ENCODE measurements around the gene KCNMB2.

The KCNMB2 gene

DNA sequence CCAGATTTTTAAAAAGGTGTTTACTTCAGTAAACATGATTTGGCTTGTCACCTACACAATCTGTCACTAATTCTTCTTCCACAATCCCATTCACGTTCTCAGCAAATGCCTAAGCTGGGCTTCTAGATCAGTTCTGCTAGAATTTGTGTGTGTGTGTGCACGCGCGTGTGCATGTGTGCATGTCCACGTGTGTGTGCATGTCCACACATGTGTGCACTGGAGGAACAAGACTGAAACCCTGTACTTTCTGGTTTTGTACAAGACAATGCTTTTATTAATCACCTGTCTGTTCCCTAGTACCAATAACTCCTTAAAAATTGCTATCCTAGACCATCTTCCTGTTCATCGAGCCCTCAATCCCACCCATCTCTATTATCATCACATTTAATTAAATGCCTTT, 229.2 kb downstream of the KCNMB2 start:
- DNase-seq: no peak

DNA sequence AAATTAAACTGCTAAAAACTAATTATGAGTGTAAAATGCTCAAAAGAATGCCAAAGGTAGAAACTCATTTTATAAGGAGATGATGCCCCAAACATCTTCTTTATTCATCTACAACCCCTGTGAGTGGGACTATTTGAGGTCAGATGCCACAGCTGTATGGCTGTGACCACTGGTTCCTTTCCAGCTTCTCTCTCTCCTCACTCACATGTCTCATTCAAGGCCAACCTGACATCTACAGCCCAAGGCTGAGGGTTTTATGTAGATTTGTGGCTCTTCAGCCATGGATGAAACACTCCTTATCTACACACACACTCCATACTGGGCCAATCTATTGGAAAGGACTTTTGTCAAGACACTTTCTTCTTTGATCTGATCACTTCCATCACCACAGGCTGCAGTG, 231.3 kb downstream of the KCNMB2 start:
- no peak for DNase-seq

DNA sequence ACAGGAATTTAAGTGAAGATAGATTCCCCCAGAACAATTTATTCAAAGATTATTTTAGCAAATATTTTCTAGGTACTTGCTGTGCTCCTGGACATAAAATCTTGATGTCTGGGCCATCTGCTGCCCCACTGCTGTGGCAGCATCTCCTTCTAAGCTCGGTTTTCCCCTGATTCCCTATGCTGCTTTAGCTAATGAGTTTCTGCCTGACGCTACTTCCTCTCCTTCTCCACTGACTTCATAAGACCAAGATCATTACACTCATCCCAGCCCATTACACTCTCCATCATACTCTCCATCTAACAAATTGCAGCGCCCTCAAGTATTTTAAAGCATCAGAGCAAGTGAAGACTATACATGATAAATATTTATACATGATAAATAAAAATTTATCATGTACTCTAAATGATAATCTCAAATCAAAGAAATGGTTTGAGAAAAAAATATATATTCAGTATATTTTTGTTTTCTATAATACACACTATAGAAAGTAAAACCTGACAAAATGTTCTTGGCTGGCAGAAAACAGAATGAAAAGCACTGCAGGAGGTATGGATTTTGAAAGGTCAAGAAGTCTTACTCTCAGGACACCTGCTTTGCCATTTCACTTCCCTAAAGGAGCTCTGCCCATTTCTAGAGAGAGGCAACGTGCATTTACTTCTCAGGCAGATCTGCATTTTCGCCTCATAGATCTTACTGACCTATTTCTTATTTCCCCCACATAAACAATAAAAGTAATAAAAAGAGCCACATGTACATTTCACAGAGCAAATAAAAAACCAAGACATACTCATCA, 232.0 kb downstream of the KCNMB2 start:
- no peak for DNase-seq

DNA sequence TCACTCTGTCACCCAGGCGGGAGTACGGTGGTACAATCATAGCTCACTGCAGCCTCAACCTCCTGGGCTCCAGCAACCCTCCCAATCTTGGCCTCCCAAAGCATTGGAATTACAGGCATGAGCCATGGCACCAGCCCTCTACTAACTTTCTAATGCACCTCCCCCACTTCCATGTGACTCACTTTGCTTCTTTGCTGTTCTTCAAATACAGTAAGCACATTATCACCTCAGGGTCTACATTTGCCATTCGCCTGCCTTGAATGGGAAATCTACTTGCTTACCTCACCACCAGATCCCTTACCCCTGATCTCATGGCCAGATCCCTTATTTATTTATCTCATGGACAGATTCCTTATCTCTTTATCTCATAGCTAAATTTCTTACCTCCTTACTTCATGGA, 235.3 kb downstream of the KCNMB2 start:
- no peak for DNase-seq

DNA sequence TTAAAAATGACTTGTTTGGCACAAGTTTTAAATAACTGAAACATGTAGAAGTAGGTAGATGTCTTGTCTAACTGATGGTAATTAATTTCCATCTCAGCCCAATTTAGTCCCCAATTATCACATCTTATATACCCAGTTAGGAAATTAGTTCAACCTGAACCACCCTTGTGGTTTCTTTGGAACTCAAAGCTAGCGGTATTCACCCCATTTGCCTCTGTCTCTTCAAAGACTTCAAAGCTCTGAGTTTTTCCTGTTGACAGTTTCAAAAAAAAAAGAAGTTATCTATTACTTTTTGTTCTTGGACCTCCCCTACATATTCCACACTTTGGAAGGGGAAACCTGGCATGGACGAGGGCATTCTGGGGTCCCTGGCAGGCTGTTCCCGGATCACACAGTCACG, 236.5 kb downstream of the KCNMB2 start:
- no peak for DNase-seq

DNA sequence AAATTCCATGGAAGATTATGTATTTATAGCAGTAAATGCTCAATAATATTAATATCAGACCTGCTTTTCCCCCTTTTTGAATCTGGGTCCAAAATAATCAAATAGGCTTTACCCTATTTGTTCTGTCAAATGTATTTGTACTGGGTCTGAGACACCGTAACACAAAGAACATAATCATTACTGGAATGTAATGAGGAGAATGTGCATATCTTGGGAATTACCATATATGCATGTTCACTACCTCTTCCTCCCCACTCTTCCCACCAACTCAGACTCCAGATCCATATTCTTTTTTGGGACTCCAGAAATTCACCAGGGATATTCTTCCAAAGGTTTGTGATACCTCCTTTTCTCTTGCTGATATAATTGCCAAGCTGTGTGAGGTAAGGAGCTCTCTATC, 237.1 kb downstream of the KCNMB2 start:
- DNase-seq: no peak

DNA sequence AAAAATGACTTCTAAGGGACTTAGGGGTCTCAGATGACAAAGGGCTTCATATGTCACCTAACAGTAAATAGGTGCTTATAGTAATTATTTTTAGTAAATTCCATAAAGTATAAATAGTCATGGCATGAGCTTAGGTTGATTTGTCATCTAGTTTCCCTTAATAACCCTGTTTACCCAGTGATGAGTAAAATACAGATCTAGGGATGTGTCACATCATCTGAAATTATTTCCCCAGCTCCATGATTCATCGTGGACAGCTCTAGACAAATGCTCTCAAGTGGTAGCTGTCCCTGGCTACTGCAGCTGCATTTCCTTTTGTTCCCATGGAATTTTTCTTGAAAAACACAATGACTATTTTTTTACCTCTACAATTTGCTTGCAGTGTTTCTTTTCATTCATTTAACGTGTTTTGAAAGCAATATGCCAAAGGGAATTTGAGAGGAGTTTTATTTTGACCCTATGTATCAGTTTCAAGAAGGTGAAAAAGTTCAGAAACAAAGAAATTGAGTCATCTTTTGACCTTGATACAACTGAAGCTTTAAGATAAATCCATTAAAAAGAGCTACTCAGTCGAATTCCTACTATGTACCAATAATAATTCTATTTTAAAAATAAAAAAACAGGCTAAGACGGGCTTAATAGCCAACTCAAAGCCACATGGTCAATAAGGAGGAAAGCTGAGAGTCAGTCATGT, 241.6 kb downstream of the KCNMB2 start:
- DNase-seq: no peak

DNA sequence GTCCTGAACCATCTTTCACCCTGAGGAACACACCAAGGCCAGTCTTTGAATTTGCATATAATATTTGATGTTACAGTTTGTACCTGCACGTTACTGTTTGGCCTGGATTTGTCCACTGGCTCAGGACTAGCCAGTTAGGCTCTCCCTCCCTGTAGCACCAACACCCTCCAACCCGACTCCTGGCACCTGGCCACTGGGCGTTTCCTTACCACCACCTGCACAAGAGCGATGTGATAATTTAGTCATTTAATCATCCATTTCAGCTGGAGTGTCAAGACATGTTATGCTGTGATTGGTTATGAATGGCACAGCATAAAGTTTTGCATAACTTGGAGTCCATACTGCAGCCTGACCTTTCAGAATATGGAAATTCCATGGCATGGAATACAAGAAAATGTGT, 242.4 kb downstream of the KCNMB2 start:
- peak in 1 of 2 experiments; percentile 22 for DNase-seq

DNA sequence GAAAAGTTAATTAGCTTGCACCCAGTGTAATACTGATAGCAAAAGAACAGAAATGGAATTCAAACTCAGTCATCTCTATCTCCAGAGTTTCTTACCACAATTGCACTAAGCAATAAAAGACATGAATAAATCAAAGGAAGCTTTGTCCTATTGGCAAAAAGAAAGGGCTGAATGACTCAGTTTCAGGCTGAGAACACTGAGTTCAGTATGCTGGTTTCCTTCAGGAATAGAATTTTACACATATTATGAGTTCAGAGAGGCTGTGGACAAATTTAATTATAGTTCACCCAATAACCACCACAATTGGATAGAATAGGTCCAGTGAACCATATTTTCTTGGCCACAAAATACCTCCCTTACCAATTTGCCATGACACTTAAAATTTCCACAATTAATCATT, 249.7 kb downstream of the KCNMB2 start:
- no peak for DNase-seq

DNA sequence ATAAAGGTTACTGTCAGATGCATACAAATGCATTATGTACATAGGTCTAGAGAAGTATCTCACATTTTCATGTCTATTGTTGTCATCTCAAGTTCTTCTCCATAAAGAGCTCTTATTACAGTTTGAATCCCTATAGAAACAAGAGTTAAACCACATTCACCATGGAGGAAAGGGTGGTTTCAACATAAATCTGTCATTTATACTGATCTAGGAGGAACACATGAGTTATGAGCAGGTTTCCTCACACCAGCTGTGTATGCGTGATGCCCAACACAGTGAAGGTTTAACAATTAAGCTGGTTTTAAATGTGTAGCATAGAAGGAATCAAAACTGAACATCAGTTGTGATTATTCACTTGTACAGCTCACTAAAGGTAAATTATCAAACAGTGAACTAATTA, 251.7 kb downstream of the KCNMB2 start:
- DNase-seq: no peak

DNA sequence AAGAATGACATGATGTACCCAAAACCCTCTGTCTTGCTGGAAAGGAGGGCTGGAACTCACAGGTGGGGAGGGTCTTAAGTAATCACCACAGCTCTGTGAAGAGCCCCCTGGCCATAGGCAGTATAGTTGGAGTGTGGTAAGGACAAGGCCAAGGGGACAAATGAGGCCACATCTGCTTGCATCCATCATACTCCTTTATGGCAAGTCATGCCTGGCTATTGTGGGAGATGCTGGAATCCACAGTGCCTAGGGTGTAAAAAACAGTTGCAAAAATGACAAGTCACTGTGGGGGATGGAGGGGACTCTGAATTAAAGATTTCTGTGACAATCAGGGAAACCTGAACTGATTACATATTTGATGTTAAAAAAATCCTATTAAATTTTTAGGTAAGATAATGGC, 258.5 kb downstream of the KCNMB2 start:
- DNase-seq: no peak

DNA sequence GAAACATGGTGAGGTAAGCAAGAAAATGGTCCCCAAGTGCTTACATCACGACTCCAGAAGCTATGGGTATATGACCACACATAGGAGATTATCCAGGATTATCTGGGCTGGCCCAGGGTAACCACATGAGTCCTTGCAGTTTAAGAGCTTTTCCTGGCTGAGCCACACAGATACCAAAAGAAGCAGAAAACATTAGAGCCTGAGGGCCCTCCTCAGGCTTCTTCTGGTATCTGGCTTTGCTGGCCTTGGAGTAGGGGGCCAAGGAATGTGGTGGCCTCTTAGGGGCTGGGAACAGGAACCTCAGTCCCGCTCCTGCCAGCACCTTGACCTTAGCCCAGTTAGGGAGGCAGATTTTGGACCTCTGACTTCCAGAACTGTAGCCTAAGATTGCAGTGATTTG, 259.1 kb downstream of the KCNMB2 start:
- no peak for DNase-seq

DNA sequence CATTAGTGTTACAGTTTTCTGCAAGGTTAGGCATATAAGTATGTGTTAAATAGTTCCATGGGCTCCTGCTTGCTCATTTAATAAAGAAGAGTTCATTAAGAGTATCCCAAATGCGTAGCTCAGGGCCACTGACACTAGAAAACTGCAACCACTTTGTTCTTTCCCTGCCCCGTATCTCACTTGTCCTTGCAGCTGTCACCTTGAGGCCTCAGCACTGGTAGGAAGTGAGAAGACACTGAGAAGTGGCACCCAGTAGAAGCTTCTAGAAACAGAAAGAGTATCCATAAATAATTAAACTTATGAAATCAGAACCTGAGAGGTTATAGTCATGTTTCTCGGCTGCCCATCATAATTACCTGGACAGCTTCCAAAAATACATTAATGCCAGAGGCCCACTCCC, 266.0 kb downstream of the KCNMB2 start:
- no peak for DNase-seq

DNA sequence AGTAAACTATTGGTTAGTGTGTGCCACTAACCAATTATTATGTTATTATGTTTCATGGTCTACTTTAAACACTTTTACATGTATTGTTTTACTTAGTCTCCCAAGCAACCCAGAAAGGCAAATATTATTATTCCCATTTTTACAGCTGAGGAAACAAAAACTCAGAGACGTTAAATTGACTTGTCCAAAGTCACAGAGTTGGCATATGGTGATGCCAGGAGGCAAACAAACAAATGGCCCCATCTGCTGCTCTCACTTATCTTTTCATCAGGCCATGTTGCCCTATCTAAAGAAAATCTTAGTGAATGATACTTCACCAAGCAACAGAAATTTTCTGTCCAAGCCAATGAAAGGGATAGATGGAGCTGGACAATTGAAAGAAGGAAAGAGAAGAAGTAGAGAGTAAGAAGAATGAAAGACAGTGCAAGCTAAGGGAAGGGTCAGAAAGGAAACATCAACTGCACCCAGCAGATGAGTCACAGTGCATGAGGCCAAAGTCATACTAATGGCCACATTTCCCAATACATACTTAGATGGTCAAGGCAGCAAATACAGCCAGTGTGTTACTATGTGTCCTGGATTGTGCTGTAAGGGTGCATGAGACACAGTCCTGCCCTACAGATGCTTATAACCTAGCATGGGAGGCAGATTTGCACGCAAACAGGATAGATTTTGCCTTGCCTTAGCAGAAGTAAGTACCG, 266.9 kb downstream of the KCNMB2 start:
- no peak for DNase-seq

DNA sequence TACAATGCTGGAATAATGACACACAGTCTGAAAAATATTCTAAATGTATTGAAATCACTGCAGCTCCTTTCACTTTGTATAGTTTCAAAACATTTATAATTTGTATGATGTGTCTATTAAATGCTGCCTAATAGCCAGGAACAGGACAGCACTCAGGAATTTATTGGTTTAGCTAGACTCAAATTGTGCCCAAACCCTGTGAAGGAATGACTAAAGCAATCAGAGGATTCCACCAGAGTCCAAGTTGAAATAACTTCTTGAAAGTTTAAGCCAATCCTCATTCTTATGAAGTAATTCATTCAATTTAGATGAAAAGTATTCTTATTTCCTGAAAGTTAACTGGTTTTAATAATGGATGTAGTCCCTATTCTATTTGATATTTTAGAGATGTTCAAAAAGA, 268.4 kb downstream of the KCNMB2 start:
- DNase-seq: no peak

DNA sequence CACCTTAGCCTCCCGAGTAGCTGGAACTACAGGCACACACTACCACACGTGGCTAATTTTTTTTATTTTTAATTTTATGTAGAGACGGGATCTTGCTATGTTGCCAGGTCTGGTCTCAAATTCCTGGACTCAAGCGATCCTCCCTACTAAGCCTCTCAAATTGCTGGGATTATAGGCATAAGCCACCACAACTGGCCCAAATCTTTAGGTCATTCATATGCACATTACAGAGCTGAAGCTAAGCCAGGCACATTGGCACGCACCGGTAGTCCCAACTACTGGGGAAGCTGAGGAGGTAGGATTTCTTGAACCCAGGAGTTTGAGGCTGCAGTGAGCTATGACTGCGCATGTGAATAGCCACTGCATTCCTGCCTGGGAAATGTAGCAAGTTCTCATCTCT, 269.5 kb downstream of the KCNMB2 start:
- no peak for DNase-seq

DNA sequence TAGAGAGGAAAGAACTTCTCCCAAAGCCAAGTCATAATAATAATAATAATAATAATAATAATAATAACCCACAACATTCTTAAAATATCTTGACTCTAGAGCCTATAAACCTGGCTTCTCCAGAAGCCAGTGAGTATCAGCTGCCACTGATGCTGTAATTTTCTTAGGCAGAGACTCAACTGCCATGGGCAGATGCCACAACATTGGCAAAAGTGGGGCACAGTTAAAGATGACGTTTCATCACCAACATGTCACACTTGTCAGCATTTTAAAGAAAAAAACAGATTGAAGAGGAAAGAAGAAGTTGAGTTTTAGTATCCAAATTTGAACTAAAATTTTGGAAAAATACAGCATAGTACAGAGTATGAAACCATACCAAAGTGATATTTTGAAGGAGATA, 270.4 kb downstream of the KCNMB2 start:
- DNase-seq: no peak

DNA sequence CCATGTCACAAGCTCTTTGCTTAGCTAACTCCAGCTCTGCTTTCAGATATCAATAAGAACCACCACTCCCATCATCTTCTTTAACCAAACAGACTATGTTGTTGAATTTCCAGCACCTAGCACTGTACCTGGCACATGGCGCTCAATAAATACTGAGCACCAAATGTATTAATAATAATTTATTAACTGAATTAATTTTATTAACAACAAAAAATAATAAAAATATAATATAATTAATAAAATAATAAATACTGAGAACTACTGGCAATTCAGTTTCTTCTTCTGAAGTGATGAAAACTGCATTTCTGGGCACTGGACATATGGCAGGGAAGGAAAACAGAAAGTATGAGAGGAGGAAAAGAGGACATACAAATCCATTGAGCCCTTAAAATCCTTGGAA, 271.5 kb downstream of the KCNMB2 start:
- no peak for DNase-seq

DNA sequence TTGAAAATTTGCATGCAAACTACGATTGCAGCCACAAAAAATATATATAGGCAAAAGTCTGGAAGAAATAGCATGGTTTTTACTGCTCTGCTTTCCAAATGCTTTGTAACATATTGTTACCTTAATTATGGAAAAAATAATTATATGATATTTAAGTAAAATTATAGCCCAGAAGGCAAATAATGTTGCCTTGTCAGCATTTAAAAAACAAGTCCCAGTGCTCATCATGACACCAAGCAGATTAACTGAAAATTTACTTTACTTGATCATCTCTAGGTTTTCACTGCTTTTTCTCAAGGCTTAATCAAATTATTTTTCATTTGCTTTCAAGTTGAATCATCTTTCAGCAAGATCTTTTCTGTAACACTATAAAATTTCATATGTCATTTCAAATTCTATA, 272.5 kb downstream of the KCNMB2 start:
- DNase-seq: no peak

DNA sequence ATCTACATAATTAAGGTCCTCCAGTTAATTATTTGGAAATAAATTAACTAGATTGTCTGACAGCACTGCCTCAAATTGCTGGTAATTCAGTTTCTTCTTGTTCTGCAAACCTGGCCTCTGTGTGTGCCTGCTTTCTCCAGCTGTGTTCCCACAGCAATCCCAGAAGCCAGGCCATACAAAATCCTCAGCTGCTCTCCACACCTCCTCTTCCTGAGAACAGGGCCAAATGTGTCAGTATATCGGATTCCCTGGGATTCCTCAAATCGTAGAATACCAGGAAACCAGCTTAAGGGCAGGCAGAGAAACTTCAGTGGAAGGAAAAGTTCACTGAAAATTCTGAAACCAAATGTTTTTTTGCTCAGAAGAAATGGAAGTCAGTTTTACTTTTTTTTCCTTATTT, 273.9 kb downstream of the KCNMB2 start:
- no peak for DNase-seq

DNA sequence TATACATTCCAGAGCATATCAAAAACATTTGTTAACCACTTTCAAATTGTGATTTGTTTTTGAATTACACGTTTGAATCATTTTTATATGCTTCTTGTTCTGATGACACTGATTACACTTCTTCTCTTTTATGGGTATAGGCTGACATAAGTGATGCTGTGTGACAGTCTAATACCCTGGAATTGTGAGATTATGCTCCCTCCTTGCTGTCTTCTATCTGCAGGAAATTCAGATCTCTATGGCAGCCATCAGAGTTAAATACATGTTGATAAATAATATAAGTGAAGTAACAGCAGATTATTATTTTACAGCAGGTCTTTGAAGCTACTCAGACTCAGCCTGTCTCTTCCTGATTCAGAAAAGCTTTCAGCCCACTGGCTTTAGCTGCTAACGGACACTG, 286.5 kb downstream of the KCNMB2 start:
- no peak for DNase-seq

DNA sequence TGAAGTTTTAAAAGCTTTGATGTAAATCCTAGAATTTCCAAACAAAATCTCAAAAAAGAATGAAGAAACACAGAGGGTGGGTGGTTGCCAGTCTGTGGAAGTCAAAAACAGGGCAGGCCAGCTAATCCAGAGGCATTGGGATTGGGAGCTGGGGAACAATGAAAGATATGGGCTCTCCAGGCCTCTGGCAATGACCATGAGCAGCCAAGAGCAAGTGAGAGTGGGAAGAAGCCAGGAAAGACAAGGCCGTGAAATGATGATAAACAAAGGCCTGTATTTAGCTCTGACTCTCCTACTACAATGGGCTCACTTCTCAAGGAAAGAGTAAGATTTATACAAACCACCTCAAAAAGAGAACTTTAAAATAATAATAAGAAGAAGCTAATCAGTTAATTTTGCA, 286.9 kb downstream of the KCNMB2 start:
- DNase-seq: no peak

DNA sequence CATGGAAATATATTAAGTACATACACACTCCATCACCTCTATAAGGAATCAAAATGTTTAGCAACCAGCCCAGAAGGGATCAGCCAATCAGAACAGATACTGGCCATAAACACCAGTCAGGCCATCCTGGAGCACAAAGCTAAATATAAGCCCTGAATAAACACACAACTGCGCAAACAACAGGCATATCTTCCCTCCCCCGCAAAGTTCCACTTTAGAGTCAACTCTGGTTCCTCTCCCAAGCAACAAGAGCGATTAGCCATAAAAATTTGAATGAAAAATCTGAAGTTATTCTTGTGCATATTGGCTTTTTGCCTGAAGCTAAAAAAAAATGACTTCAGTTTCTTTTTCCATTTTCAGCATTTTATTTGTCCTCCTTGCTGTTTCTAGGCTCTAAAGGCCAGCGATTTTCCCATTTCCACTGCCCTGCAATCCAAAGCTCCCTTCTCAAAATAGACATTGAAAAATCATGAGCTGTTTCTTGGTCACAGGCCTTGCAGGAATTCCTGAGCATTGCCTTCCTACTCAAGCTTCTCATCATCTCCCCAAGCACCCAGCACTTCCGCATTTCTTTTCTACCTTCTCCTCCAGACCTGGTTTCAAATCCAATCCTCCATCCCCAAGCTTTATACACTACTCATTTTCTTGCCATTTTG, 287.5 kb downstream of the KCNMB2 start:
- no peak for DNase-seq

Data from NCI-H526 (cell line).